ENCODE measurements around the gene PACRG. TPM values are rescaled to one million over a fixed set of nuclear protein-coding genes. Genes with fewer than 3 reads are reported as not detected.

Gene PACRG
- polyA plus RNA-seq, 2 of the 4 experiments (the other 2 are of a cell fraction): 0.14 to 0.30 TPM

DNA sequence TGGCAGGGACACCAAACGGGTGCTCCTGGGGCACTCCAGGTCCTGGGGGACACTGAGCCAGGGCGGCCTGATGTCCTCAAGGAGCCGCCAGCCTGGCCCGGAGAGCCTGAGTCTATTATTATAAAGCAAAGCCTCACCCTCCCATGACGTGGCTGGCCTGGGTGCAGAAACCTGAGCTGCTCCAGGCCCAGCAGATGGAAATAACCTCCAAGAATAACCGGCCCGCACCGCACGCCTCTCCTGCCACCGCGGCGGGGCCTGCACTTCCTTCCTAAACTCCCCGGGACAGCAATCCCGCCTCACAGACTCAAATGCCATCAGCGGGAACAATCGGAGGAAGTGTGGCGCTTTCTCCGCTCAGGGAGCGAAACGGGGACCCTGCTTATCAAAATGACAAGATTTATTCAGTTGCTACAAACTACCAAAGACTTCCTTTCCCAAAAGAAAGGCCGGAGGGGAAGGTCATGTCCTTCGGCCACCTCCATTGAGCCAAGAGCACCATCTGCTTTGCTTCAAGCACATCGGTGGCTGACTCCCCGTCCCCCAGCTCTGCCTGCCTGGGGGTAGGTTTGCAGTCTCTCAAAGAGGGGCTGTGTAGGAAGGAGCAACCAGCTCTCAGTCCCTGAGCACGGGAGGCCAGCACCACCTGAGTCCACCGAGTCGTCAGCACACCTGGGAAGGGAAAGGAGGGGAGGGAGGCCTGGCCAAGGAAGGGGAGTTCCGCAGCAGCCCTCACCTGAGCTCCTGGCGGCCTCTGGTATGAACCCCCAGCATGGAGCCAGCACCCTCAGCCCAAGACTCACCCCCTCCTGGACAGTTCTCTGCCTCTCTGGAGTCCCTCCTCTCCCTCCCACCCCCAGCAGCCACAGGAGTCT is 608.1 kb downstream of the PACRG start:
- Histone ChIP-seq H3K4me3 (no peak overlapping the region), H3K27ac (no peak overlapping the region), H3K4me1 (no peaks in the 10 kb centered on the region; the same call in 2 of the 3 replicates), H3K9me3 (no peaks in the 10 kb centered on the region), H3K4me2 (no peak overlapping the region)
- WGBS (ENCODE audit: missing lambda C conversion rate): 91% methylated on average over 25 of the region's 29 CpGs
- ChIA-PET POLR2A (no interaction called here), CTCF (interaction anchor here (0.8 kb wide), 1 partner anchor 13 kb away, joined by 3 read pairs; no protein-coding TSS in a partner anchor)
- ATAC-seq (no peak), DNase-seq (ENCODE audit: low read depth in 1 of 2, low spot score in 1 of 2) (no peak), FAIRE-seq (no peak)
- TF ChIP-seq HEYL (CRISPR knock-in tag; IDR thresholded peaks at IDR 0.05) (no peak), TP53 (CRISPR knock-in tag; IDR thresholded peaks at IDR 0.05) (no peak), GATA3 (IDR thresholded peaks at IDR 0.05; ENCODE audit: borderline replicate concordance) (no peak), ZSCAN20 (CRISPR knock-in tag; IDR thresholded peaks at IDR 0.05) (no peak), HOXB13 (CRISPR knock-in tag; IDR thresholded peaks at IDR 0.05; ENCODE audit: low read depth) (no peak), POLR2AphosphoS2 (conservative IDR thresholded peaks at IDR 0.05; ENCODE audit: low read length) (no peak), RFX5 (IDR thresholded peaks at IDR 0.05) (no peak), CHD4 (IDR thresholded peaks at IDR 0.05; ENCODE audit: borderline replicate concordance) (no peak), RNF2 (IDR thresholded peaks at IDR 0.05; ENCODE audit: borderline replicate concordance, low read depth) (no peak), RCOR1 (IDR thresholded peaks at IDR 0.05; ENCODE audit: low read depth, low read length) (no peak), CBX8 (IDR thresholded peaks at IDR 0.05) (no peak), FOSB (CRISPR knock-in tag; IDR thresholded peaks at IDR 0.05) (no peak)
- TF ChIP-seq, protein P1, sequence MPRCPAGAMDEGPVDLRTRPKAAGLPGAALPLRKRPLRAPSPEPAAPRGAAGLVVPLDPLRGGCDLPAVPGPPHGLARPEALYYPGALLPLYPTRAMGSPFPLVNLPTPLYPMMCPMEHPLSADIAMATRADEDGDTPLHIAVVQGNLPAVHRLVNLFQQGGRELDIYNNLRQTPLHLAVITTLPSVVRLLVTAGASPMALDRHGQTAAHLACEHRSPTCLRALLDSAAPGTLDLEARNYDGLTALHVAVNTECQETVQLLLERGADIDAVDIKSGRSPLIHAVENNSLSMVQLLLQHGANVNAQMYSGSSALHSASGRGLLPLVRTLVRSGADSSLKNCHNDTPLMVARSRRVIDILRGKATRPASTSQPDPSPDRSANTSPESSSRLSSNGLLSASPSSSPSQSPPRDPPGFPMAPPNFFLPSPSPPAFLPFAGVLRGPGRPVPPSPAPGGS (IDR thresholded peaks at IDR 0.05): no peak
- TF ChIP-seq, protein P2, sequence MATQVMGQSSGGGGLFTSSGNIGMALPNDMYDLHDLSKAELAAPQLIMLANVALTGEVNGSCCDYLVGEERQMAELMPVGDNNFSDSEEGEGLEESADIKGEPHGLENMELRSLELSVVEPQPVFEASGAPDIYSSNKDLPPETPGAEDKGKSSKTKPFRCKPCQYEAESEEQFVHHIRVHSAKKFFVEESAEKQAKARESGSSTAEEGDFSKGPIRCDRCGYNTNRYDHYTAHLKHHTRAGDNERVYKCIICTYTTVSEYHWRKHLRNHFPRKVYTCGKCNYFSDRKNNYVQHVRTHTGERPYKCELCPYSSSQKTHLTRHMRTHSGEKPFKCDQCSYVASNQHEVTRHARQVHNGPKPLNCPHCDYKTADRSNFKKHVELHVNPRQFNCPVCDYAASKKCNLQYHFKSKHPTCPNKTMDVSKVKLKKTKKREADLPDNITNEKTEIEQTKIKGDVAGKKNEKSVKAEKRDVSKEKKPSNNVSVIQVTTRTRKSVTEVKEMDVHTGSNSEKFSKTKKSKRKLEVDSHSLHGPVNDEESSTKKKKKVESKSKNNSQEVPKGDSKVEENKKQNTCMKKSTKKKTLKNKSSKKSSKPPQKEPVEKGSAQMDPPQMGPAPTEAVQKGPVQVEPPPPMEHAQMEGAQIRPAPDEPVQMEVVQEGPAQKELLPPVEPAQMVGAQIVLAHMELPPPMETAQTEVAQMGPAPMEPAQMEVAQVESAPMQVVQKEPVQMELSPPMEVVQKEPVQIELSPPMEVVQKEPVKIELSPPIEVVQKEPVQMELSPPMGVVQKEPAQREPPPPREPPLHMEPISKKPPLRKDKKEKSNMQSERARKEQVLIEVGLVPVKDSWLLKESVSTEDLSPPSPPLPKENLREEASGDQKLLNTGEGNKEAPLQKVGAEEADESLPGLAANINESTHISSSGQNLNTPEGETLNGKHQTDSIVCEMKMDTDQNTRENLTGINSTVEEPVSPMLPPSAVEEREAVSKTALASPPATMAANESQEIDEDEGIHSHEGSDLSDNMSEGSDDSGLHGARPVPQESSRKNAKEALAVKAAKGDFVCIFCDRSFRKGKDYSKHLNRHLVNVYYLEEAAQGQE (IDR thresholded peaks at IDR 0.05): no peak

DNA sequence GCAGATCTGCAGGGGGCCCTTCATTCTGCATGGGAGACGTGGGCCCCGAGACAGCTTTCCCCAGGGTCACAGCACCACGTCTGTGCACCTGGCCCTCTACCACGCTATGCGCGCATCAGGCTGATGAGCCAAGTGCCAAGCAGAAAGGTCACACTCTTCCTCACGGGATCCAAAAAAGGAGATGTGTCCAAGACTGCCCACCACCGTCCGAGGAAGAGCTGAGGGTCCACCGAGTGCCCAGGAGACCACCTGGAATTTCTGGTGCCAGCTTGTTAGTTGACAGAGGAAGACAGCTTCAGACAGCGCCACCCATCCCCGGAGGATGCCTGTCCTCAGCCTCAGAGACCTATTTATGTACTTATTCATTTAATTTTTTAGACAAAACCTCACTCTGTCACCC is 609.2 kb downstream of the PACRG start:
- H3K4me3 ChIP-seq: no peak overlapping the region
- H3K4me1 ChIP-seq: no peaks in the 10 kb centered on the region; the same call in 2 of the 3 replicates
- DNase-seq (ENCODE audit: low read depth in 1 of 2, low spot score in 1 of 2): no peak
- H3K4me2 ChIP-seq: no peak overlapping the region
- no peaks in the 10 kb centered on the region for H3K9me3 ChIP-seq
- no peak for FAIRE-seq
- ATAC-seq: no peak
- no peak overlapping the region for H3K27ac ChIP-seq
- POLR2A ChIA-PET: no interaction called here
- 91% methylated on average over 7 of the region's 12 CpGs for WGBS (ENCODE audit: missing lambda C conversion rate)
- TF ChIP-seq, protein P3, sequence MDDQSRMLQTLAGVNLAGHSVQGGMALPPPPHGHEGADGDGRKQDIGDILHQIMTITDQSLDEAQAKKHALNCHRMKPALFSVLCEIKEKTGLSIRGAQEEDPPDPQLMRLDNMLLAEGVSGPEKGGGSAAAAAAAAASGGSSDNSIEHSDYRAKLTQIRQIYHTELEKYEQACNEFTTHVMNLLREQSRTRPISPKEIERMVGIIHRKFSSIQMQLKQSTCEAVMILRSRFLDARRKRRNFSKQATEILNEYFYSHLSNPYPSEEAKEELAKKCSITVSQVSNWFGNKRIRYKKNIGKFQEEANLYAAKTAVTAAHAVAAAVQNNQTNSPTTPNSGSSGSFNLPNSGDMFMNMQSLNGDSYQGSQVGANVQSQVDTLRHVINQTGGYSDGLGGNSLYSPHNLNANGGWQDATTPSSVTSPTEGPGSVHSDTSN (IDR thresholded peaks at IDR 0.05): no peak
- TF ChIP-seq KDM1A (IDR thresholded peaks at IDR 0.05; ENCODE audit: low read depth): no peak
- CTCF ChIA-PET: no interaction called here

DNA sequence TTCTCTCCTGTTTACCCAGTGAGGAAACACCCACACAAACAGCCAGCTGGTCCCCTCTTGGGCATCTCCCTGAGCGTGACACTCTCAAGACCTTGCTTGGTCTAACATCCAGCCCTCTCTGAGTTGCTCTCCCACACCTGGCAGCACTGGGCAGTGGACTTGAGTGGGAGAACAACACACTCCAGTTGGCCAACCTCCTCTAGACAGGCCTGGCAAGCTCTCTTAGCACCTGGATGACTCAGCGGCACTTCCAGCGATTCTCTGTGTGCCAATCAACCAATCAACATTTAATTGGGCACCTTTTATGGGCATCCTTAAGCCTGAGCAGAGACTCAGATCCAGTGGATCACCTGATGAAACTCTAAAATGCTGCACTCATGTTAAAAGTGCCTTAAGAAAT is 610.2 kb downstream of the PACRG start:
- H3K4me1 ChIP-seq: no peaks in the 10 kb centered on the region
- DNase-seq (ENCODE audit: low read depth in 1 of 2, low spot score in 1 of 2): no peak
- ChIA-PET CTCF (no interaction called here), POLR2A (no interaction called here)
- no peaks in the 10 kb centered on the region for H3K9me3 ChIP-seq
- WGBS (ENCODE audit: missing lambda C conversion rate): 79% methylated on average over 3 of the region's 3 CpGs
- no peak overlapping the region for H3K4me3 ChIP-seq
- no peak overlapping the region for H3K4me2 ChIP-seq
- no peak overlapping the region for H3K27ac ChIP-seq
- FAIRE-seq: no peak
- ATAC-seq: no peak
- TF ChIP-seq, protein P4, sequence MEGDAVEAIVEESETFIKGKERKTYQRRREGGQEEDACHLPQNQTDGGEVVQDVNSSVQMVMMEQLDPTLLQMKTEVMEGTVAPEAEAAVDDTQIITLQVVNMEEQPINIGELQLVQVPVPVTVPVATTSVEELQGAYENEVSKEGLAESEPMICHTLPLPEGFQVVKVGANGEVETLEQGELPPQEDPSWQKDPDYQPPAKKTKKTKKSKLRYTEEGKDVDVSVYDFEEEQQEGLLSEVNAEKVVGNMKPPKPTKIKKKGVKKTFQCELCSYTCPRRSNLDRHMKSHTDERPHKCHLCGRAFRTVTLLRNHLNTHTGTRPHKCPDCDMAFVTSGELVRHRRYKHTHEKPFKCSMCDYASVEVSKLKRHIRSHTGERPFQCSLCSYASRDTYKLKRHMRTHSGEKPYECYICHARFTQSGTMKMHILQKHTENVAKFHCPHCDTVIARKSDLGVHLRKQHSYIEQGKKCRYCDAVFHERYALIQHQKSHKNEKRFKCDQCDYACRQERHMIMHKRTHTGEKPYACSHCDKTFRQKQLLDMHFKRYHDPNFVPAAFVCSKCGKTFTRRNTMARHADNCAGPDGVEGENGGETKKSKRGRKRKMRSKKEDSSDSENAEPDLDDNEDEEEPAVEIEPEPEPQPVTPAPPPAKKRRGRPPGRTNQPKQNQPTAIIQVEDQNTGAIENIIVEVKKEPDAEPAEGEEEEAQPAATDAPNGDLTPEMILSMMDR (IDR thresholded peaks at IDR 0.05): no peak
- TF ChIP-seq NR3C1 (IDR thresholded peaks at IDR 0.05) (no peak), RAD21 (conservative IDR thresholded peaks at IDR 0.05 in 1 of 2, IDR thresholded peaks at IDR 0.05 in 1 of 2) (no peak), RNF2 (IDR thresholded peaks at IDR 0.05; ENCODE audit: borderline replicate concordance, low read depth) (no peak), FOXS1 (CRISPR knock-in tag; IDR thresholded peaks at IDR 0.05) (no peak), RFX5 (IDR thresholded peaks at IDR 0.05) (no peak), EP300 (IDR thresholded peaks at IDR 0.05) (no peak), CHD2 (IDR thresholded peaks at IDR 0.05; ENCODE audit: low read length, partially characterized antibody) (no peak)
- TF ChIP-seq, protein P5, sequence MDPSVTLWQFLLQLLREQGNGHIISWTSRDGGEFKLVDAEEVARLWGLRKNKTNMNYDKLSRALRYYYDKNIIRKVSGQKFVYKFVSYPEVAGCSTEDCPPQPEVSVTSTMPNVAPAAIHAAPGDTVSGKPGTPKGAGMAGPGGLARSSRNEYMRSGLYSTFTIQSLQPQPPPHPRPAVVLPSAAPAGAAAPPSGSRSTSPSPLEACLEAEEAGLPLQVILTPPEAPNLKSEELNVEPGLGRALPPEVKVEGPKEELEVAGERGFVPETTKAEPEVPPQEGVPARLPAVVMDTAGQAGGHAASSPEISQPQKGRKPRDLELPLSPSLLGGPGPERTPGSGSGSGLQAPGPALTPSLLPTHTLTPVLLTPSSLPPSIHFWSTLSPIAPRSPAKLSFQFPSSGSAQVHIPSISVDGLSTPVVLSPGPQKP (IDR thresholded peaks at IDR 0.05; ENCODE audit: low read depth, low read length): no peak
